ENCODE results near the gene GSTK1. TPM values are rescaled to one million over a fixed set of nuclear protein-coding genes. Genes with fewer than 3 reads are reported as not detected.

GSTK1 gene
- total RNA-seq, 5 donors from 2014 or later (not counting 1 experiment from before 2014, with no cell fraction given), result 347 to 524 (median 406) TPM

- H3K27me3 ChIP-seq (replicated peaks in 1 of 2; ENCODE audit: control insufficient read depth in 2 of 2, extremely low read depth in 1 of 2, insufficient read depth in 2 of 2, low read length in 1 of 2), result no peaks in the 10 kb centered on the region
- ChIA-PET CTCF (interaction anchor here (0.6 to 2.1 kb wide), 12 partner anchors 16 to 472 kb away, joined by 3 to 11 read pairs (median 4); partner anchors contain the start of gene GSTK1 (in 1 of the 2)), POLR2A (interaction anchor here (0.6 to 0.9 kb wide), 2 partner anchors 17 to 90 kb away, joined by 5 to 7 read pairs; partner anchors contain the start of gene GSTK1 (in 1 of the 2))
- peaks cover 18 to 22% of the 10 kb centered on the region in 2 experiments for H3K4me1 ChIP-seq (ENCODE audit: control insufficient read depth in 1 of 2, extremely low read depth in 1 of 2, insufficient read depth in 2 of 2, low read length in 2 of 2)
- peaks cover 41 to 43% (median 41%) of the 10 kb centered on the region in 3 donors for H3K4me1 Mint-ChIP-seq
- peak overlapping the region; percentile 32 to 74 (median 68) for H3K4me3 Mint-ChIP-seq
- H3K27me3 Mint-ChIP-seq, result no peaks in the 10 kb centered on the region
- peak overlapping the region; percentile 82 to 94 for H3K27ac Mint-ChIP-seq
- no peaks in the 10 kb centered on the region for H3K36me3 Mint-ChIP-seq
- no peaks in the 10 kb centered on the region for H3K9me3 Mint-ChIP-seq
- H3K27ac ChIP-seq (ENCODE audit: low read length), result peak overlapping the region; percentile 78
- no CpG with 5 or more reads among the region's 1 CpG for WGBS (ENCODE audit: insufficient coverage)
- H3K9me3 ChIP-seq, result no peaks in the 10 kb centered on the region
- no peaks in the 10 kb centered on the region for H3K36me3 ChIP-seq (ENCODE audit: control insufficient read depth in 2 of 2, extremely low read depth in 1 of 2, insufficient read depth in 1 of 2, low read length in 1 of 2)
- ATAC-seq (replicated peaks in 1 of 4), result peak in 3 of 4 experiments; percentile 23 to 40 (median 25)
- H3K4me3 ChIP-seq (ENCODE audit: control insufficient read depth in 1 of 2, extremely low read depth in 1 of 2, low read length in 1 of 2), result peak overlapping the region in 1 of 2 donors; percentile 25
- no peak for DNase-seq
Measured at GRCh38 chr7:143280160-143280559, 16.9 kb downstream of the GSTK1 start.

DNA sequence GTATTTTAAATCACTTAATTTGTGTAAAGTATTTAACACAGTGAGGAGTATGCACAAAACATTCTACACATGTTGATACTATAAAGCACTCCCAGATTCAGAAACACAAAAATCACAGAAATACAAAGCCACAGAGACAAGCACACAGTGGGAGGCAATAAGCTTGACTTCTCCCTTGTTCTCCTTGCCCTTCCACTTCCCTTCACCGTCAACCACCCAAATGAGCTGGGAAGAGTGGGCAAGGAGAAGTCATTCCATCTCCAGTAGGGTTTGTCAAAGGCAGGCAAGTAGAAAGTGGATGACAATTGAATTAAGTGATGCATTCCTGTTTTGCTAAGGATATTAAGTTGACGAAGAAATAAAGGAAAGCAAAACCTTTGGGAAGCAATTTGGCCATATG, 17.3 kb downstream of the GSTK1 start:
- H3K4me3 Mint-ChIP-seq, result peak overlapping the region in 2 of 3 donors; percentile 68 to 74
- Histone ChIP-seq H3K27ac (ENCODE audit: low read length) (peak overlapping the region; percentile 78), H3K9me3 (no peaks in the 10 kb centered on the region), H3K27me3 (replicated peaks in 1 of 2; ENCODE audit: control insufficient read depth in 2 of 2, extremely low read depth in 1 of 2, insufficient read depth in 2 of 2, low read length in 1 of 2) (no peaks in the 10 kb centered on the region), H3K36me3 (ENCODE audit: control insufficient read depth in 2 of 2, extremely low read depth in 1 of 2, insufficient read depth in 1 of 2, low read length in 1 of 2) (no peaks in the 10 kb centered on the region), H3K4me1 (ENCODE audit: control insufficient read depth in 1 of 2, extremely low read depth in 1 of 2, insufficient read depth in 2 of 2, low read length in 2 of 2) (peaks cover 18 to 22% of the 10 kb centered on the region in 2 experiments), H3K4me3 (ENCODE audit: control insufficient read depth in 1 of 2, extremely low read depth in 1 of 2, low read length in 1 of 2) (no peak overlapping the region)
- peaks cover 41 to 45% (median 41%) of the 10 kb centered on the region in 3 donors for H3K4me1 Mint-ChIP-seq
- WGBS (ENCODE audit: insufficient coverage), result no CpG with 5 or more reads among the region's 2 CpGs
- ChIA-PET CTCF (interaction anchor here (0.6 to 2.1 kb wide), 8 partner anchors 16 to 472 kb away, joined by 3 to 11 read pairs (median 4); partner anchors contain the start of gene GSTK1 (in 1 of the 2)), POLR2A (interaction anchor here in 1 of 2 donors (0.6 kb wide), 1 partner anchor 9 kb away, joined by 3 read pairs; no protein-coding TSS in a partner anchor)
- ATAC-seq (replicated peaks in 1 of 4), result no peak
- H3K9me3 Mint-ChIP-seq, result no peaks in the 10 kb centered on the region
- H3K36me3 Mint-ChIP-seq, result no peaks in the 10 kb centered on the region
- H3K27ac Mint-ChIP-seq, result peak overlapping the region; percentile 82 to 94
- no peak for DNase-seq
- no peaks in the 10 kb centered on the region for H3K27me3 Mint-ChIP-seq

GRCh38 chr7:143281529-143281928, 18.3 kb downstream of the GSTK1 start:
- ATAC-seq (replicated peaks in 1 of 4), result no peak
- Mint-ChIP-seq H3K4me1 (peaks cover 41 to 47% (median 41%) of the 10 kb centered on the region in 3 donors), H3K27me3 (no peaks in the 10 kb centered on the region), H3K4me3 (no peak overlapping the region), H3K27ac (peak overlapping the region; percentile 34 to 59), H3K9me3 (no peaks in the 10 kb centered on the region), H3K36me3 (no peaks in the 10 kb centered on the region)
- CTCF ChIA-PET, result interaction anchor here in 1 of 2 donors (1.0 kb wide), 1 partner anchor 41 kb away, joined by 3 read pairs; no protein-coding TSS in a partner anchor
- no peaks in the 10 kb centered on the region for H3K36me3 ChIP-seq (ENCODE audit: control insufficient read depth in 2 of 2, extremely low read depth in 1 of 2, insufficient read depth in 1 of 2, low read length in 1 of 2)
- no peaks in the 10 kb centered on the region for H3K27me3 ChIP-seq (replicated peaks in 1 of 2; ENCODE audit: control insufficient read depth in 2 of 2, extremely low read depth in 1 of 2, insufficient read depth in 2 of 2, low read length in 1 of 2)
- no peak overlapping the region for H3K4me3 ChIP-seq (ENCODE audit: control insufficient read depth in 1 of 2, extremely low read depth in 1 of 2, low read length in 1 of 2)
- POLR2A ChIA-PET, result no interaction called here
- no peak for DNase-seq
- 89% methylated on average over 1 of the region's 2 CpGs for WGBS (ENCODE audit: insufficient coverage)
- no peak overlapping the region for H3K27ac ChIP-seq (ENCODE audit: low read length)
- H3K4me1 ChIP-seq (ENCODE audit: control insufficient read depth in 1 of 2, extremely low read depth in 1 of 2, insufficient read depth in 2 of 2, low read length in 2 of 2), result peaks cover 18 to 22% of the 10 kb centered on the region in 2 experiments
- H3K9me3 ChIP-seq, result no peaks in the 10 kb centered on the region

- Histone ChIP-seq H3K4me3 (ENCODE audit: control insufficient read depth in 1 of 2, extremely low read depth in 1 of 2, low read length in 1 of 2) (no peak overlapping the region), H3K27me3 (replicated peaks in 1 of 2; ENCODE audit: control insufficient read depth in 2 of 2, extremely low read depth in 1 of 2, insufficient read depth in 2 of 2, low read length in 1 of 2) (no peaks in the 10 kb centered on the region), H3K9me3 (no peaks in the 10 kb centered on the region), H3K36me3 (ENCODE audit: control insufficient read depth in 2 of 2, extremely low read depth in 1 of 2, insufficient read depth in 1 of 2, low read length in 1 of 2) (no peaks in the 10 kb centered on the region), H3K4me1 (ENCODE audit: control insufficient read depth in 1 of 2, extremely low read depth in 1 of 2, insufficient read depth in 2 of 2, low read length in 2 of 2) (peaks cover 18 to 22% of the 10 kb centered on the region in 2 experiments), H3K27ac (ENCODE audit: low read length) (no peak overlapping the region)
- 98% methylated on average over 5 of the region's 8 CpGs for WGBS (ENCODE audit: insufficient coverage)
- H3K4me1 Mint-ChIP-seq, result peaks cover 41 to 51% (median 46%) of the 10 kb centered on the region in 3 donors
- ChIA-PET POLR2A (no interaction called here), CTCF (interaction anchor here in 1 of 2 donors (1.1 kb wide), 1 partner anchor 17 kb away, joined by 4 read pairs; no protein-coding TSS in a partner anchor)
- H3K36me3 Mint-ChIP-seq, result no peaks in the 10 kb centered on the region
- H3K4me3 Mint-ChIP-seq, result no peak overlapping the region
- ATAC-seq (replicated peaks in 1 of 4) (no peak), DNase-seq (no peak)
- no peaks in the 10 kb centered on the region for H3K9me3 Mint-ChIP-seq
- no peak overlapping the region for H3K27ac Mint-ChIP-seq
- H3K27me3 Mint-ChIP-seq, result no peaks in the 10 kb centered on the region
Measured at GRCh38 chr7:143282124-143282523, 18.9 kb downstream of the GSTK1 start.

DNA sequence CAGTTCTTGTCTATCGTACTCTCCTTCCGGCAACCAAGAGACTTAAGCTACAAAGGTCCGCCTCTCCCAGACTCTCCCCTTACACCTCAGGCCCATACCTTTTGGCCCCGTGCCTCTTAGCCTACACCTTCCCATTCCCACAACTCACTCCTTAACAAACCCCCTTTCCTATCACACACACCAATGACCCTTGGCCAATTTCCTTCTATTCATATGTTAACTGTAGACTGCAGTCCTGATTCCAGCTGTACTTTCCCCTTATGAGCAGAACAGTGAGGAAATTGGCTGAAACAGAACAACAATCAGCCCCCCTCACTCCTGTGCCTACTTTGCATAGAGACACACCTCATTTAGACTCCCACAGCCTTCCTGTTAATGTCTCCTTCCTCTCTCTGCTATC, 20.1 kb downstream of the GSTK1 start:
- 96% methylated on average over 4 of the region's 4 CpGs for WGBS (ENCODE audit: insufficient coverage)
- Histone ChIP-seq H3K9me3 (no peaks in the 10 kb centered on the region), H3K4me1 (ENCODE audit: control insufficient read depth in 1 of 2, extremely low read depth in 1 of 2, insufficient read depth in 2 of 2, low read length in 2 of 2) (peaks cover 18 to 31% of the 10 kb centered on the region in 2 experiments), H3K27me3 (replicated peaks in 1 of 2; ENCODE audit: control insufficient read depth in 2 of 2, extremely low read depth in 1 of 2, insufficient read depth in 2 of 2, low read length in 1 of 2) (no peaks in the 10 kb centered on the region), H3K36me3 (ENCODE audit: control insufficient read depth in 2 of 2, extremely low read depth in 1 of 2, insufficient read depth in 1 of 2, low read length in 1 of 2) (no peaks in the 10 kb centered on the region), H3K27ac (ENCODE audit: low read length) (no peak overlapping the region), H3K4me3 (ENCODE audit: control insufficient read depth in 1 of 2, extremely low read depth in 1 of 2, low read length in 1 of 2) (no peak overlapping the region)
- Mint-ChIP-seq H3K9me3 (no peaks in the 10 kb centered on the region), H3K36me3 (peaks cover 2% of the 10 kb centered on the region), H3K4me3 (peak overlapping the region in 1 of 3 donors; percentile 26), H3K27me3 (no peaks in the 10 kb centered on the region), H3K4me1 (peaks cover 48 to 61% (median 55%) of the 10 kb centered on the region in 3 donors), H3K27ac (peak overlapping the region; percentile 50 to 66)
- DNase-seq (no peak), ATAC-seq (replicated peaks in 1 of 4) (no peak)
- ChIA-PET POLR2A (no interaction called here), CTCF (interaction anchor here (0.8 to 1.2 kb wide), 4 partner anchors 16 to 43 kb away, joined by 3 to 7 read pairs (median 4); partner anchors contain the start of gene GSTK1 (in 1 of the 2))

GRCh38 chr7:143284591-143285469, 21.6 kb downstream of the GSTK1 start, which contains the start of gene TMEM139:
TSS of gene TMEM139 (plus strand) at chr7:143284958. CDS start at chr7:143285958, 1,000 bp downstream.
- no peak within 1 kb of the TSS for H3K4me3 ChIP-seq (ENCODE audit: control insufficient read depth in 1 of 2, extremely low read depth in 1 of 2, low read length in 1 of 2)

More at GRCh38 chr7:143284591-143285469, 21.6 kb downstream of the GSTK1 start, which contains the start of gene TMEM139:
- DNase-seq, result no peak
- ChIA-PET POLR2A (no interaction called here), CTCF (interaction anchor here (0.6 kb wide), 2 partner anchors 8 to 26 kb away, joined by 3 read pairs; no protein-coding TSS in a partner anchor)
- H3K36me3 ChIP-seq (ENCODE audit: control insufficient read depth in 2 of 2, extremely low read depth in 1 of 2, insufficient read depth in 1 of 2, low read length in 1 of 2), result no peaks in the 10 kb centered on the region
- no peaks in the 10 kb centered on the region for H3K27me3 ChIP-seq (replicated peaks in 1 of 2; ENCODE audit: control insufficient read depth in 2 of 2, extremely low read depth in 1 of 2, insufficient read depth in 2 of 2, low read length in 1 of 2)
- Mint-ChIP-seq H3K36me3 (peaks cover 2% of the 10 kb centered on the region), H3K9me3 (no peaks in the 10 kb centered on the region), H3K27ac (peak within 1 kb of the TSS; percentile 50 to 66), H3K27me3 (no peaks in the 10 kb centered on the region), H3K4me3 (peak within 1 kb of the TSS in 1 of 3 donors; percentile 26), H3K4me1 (peaks cover 48 to 59% (median 53%) of the 10 kb centered on the region in 3 donors)
- no peak within 1 kb of the TSS for H3K27ac ChIP-seq (ENCODE audit: low read length)
- WGBS (ENCODE audit: insufficient coverage), result 99% methylated on average over 8 of the region's 19 CpGs
- no peak for ATAC-seq (replicated peaks in 1 of 4)
- no peaks in the 10 kb centered on the region for H3K9me3 ChIP-seq
- H3K4me1 ChIP-seq (ENCODE audit: control insufficient read depth in 1 of 2, extremely low read depth in 1 of 2, insufficient read depth in 2 of 2, low read length in 2 of 2), result peaks cover 14 to 33% of the 10 kb centered on the region in 2 experiments

All from T-cell (primary cell).